Thyroid gland (tissue), 4 donors: Measurements from ENCODE around the gene NSUN3. TPM values are rescaled to one million over a fixed set of nuclear protein-coding genes. Genes with fewer than 3 reads are reported as not detected.
"Not testable (repeated sequence)": the region's sequence is repeated elsewhere in the genome, so short reads cannot be mapped to it uniquely, and the experiment has no call there.

ENCODE experiments used
- DNase-seq, 2 donors: peaks; one replicate each; pipeline ENCODE4 v3.0.0-alpha.2; 2019
- H3K27ac ChIP-seq, 3 donors: fragments of 200-600 bp; sonication (generic); 1 replicate in 2 of 3; 2 replicates in 1 of 3; pipeline ENCODE4 v1.5.1; 2016 to 2019; ENCODE audit warnings: mild to moderate bottlenecking in 1 of 3, moderate library complexity in 1 of 3
- H3K27me3 ChIP-seq: fragments of 200-600 bp; sonication (generic); one replicate; pipeline ENCODE4 v1.5.1; 2019
- H3K36me3 ChIP-seq, 2 donors: fragments of 200-600 bp; sonication (generic); one replicate each; pipeline ENCODE4 v1.5.1; 2016 to 2019
- H3K4me1 ChIP-seq, 2 donors: fragments of 200-600 bp; sonication (generic); one replicate each; pipeline ENCODE4 v1.5.1; 2017 to 2019
- H3K4me3 ChIP-seq, 3 donors: fragments of 200-600 bp; sonication (generic); replicated peaks in 1 of 3; 1 replicate in 2 of 3; 2 replicates in 1 of 3; pipeline ENCODE4 v1.5.1; 2016; ENCODE audit warnings: mild to moderate bottlenecking in 1 of 3
- H3K9me3 ChIP-seq: fragments of 200-600 bp; sonication (generic); one replicate; pipeline ENCODE4 v1.5.1; 2017
- CTCF ChIP-seq, 6 experiments: fragments of 200-600 bp in 3 of 6; fragments of 450-650 bp in 3 of 6; sonication (generic) in 3 of 6; IDR thresholded peaks; one replicate each; pipeline ENCODE4 v1.5.1; 2016 to 2019; ENCODE audit warnings: antibody characterized with exemption in 6 of 6, mild to moderate bottlenecking in 2 of 6, inconsistent platforms in 1 of 6, moderate library complexity in 1 of 6
- POLR2A ChIP-seq, 2 donors: fragments of 450-650 bp; IDR thresholded peaks; one replicate each; pipeline ENCODE4 v1.6.1; 2017; ENCODE audit warnings: antibody characterized with exemption in 2 of 2, mild to moderate bottlenecking in 2 of 2, moderate library complexity in 1 of 2
- WGBS, 2 donors: methylation state at CpG; one replicate each; pipeline ENCODE4 v1.1.5; 2017; 5-methylcytosine and 5-hydroxymethylcytosine counted together
- intact Hi-C: fragments of 100-400 bp; cut with DNase I; formaldehyde crosslinking; loops from one replicate; pipeline ENCODE4 v1.15.1; 2023
- total RNA-seq, 4 donors: library from RNA; depleted of rRNA; stranded (reverse); fragments of >200 nt; gene quantifications; one replicate each; pipeline ENCODE4 v1.2.3, GENCODE V29; 2016

Gene NSUN3
- total RNA-seq, 4 donors from 2014 or later: 12.5 to 22.5 (median 15.4) TPM

- intact Hi-C loops: no loop called here
- TF ChIP-seq CTCF (IDR thresholded peaks at IDR 0.05) (no peak), POLR2A (IDR thresholded peaks at IDR 0.05) (no peak)
- H3K36me3 ChIP-seq: no peaks in the 10 kb centered on the region
- no peaks in the 10 kb centered on the region for H3K4me1 ChIP-seq
- H3K27me3 ChIP-seq: no peaks in the 10 kb centered on the region
- H3K4me3 ChIP-seq: no peak overlapping the region
- no peak overlapping the region for H3K27ac ChIP-seq
- no peak for DNase-seq
- WGBS, 2 donors: 82 to 83% methylated on average over 5 of the region's 5 CpGs
- H3K9me3 ChIP-seq: no peaks in the 10 kb centered on the region
Measured at GRCh38 chr3:94106268-94106667, 43.4 kb downstream of the NSUN3 start.

GRCh38 chr3:94110232-94110631, 47.4 kb downstream of the NSUN3 start:
- H3K27ac ChIP-seq, H3K27me3 ChIP-seq, intact Hi-C loops, DNase-seq, H3K36me3 ChIP-seq, H3K9me3 ChIP-seq, H3K4me1 ChIP-seq, H3K4me3 ChIP-seq: not testable (repeated sequence)

GRCh38 chr3:94110854-94111253, 48.0 kb downstream of the NSUN3 start:
- no peak overlapping the region for H3K27ac ChIP-seq
- no peaks in the 10 kb centered on the region for H3K27me3 ChIP-seq
- H3K4me1 ChIP-seq: no peaks in the 10 kb centered on the region
- no peaks in the 10 kb centered on the region for H3K36me3 ChIP-seq
- no peak overlapping the region for H3K4me3 ChIP-seq
- TF ChIP-seq POLR2A (IDR thresholded peaks at IDR 0.05) (no peak), CTCF (IDR thresholded peaks at IDR 0.05) (no peak)
- intact Hi-C loops: no loop called here
- DNase-seq: no peak
- no peaks in the 10 kb centered on the region for H3K9me3 ChIP-seq

GRCh38 chr3:94114666-94115065, 51.8 kb downstream of the NSUN3 start:
- TF ChIP-seq POLR2A (IDR thresholded peaks at IDR 0.05): no peak
- no peak for TF ChIP-seq CTCF (IDR thresholded peaks at IDR 0.05)

GRCh38 chr3:94115482-94115881, 52.6 kb downstream of the NSUN3 start:
- Histone ChIP-seq H3K27me3 (no peaks in the 10 kb centered on the region), H3K4me1 (no peaks in the 10 kb centered on the region), H3K36me3 (no peaks in the 10 kb centered on the region), H3K9me3 (no peaks in the 10 kb centered on the region), H3K4me3 (no peak overlapping the region), H3K27ac (no peak overlapping the region)
- intact Hi-C loops: no loop called here
- TF ChIP-seq CTCF (IDR thresholded peaks at IDR 0.05) (peak in 1 of 6 experiments; percentile 18), POLR2A (IDR thresholded peaks at IDR 0.05) (no peak)
- 65 to 67% methylated on average over 6 of the region's 6 CpGs for WGBS, 2 donors
- DNase-seq: no peak

More at GRCh38 chr3:94114666-94115065, 51.8 kb downstream of the NSUN3 start:
- Histone ChIP-seq H3K36me3 (no peaks in the 10 kb centered on the region), H3K4me3 (no peak overlapping the region), H3K9me3 (no peaks in the 10 kb centered on the region), H3K27me3 (no peaks in the 10 kb centered on the region), H3K27ac (no peak overlapping the region), H3K4me1 (no peaks in the 10 kb centered on the region)
- WGBS, 2 donors: 91 to 93% methylated on average over 5 of the region's 5 CpGs
- intact Hi-C loops: no loop called here
- DNase-seq: no peak

GRCh38 chr3:94117729-94118128, 54.9 kb downstream of the NSUN3 start:
- Histone ChIP-seq H3K36me3 (no peaks in the 10 kb centered on the region), H3K27ac (no peak overlapping the region), H3K9me3 (no peaks in the 10 kb centered on the region), H3K4me3 (no peak overlapping the region), H3K27me3 (no peaks in the 10 kb centered on the region), H3K4me1 (no peaks in the 10 kb centered on the region)
- no peak for TF ChIP-seq POLR2A (IDR thresholded peaks at IDR 0.05)
- TF ChIP-seq CTCF (IDR thresholded peaks at IDR 0.05): no peak
- intact Hi-C loops: no loop called here
- WGBS, 2 donors: 96 to 97% methylated on average over 2 of the region's 2 CpGs
- DNase-seq: no peak
